WI38 (cell line): ENCODE results near the gene LYZL2.
"Not testable (repeated sequence)": the region's sequence is repeated elsewhere in the genome, so short reads cannot be mapped to it uniquely, and the experiment has no call there.

ENCODE experiments used
- H3K4me3 ChIP-seq: 2 replicates; pipeline ENCODE4 v1.5.1; 2011; ENCODE audit warnings: low read depth, mild to moderate bottlenecking, control low read depth, low read length
- CTCF ChIP-seq: IDR thresholded peaks from 2 replicates; pipeline ENCODE4 v1.5.1; 2012; ENCODE audit warnings: low read depth, mild to moderate bottlenecking, control low read depth, low read length

LYZL2 gene

GRCh38 chr10:30598105-30598776 is 31.3 kb downstream of the LYZL2 start:
- no peak overlapping the region for H3K4me3 ChIP-seq
- TF ChIP-seq CTCF = no peak

GRCh38 chr10:30597433-30597824 is 32.1 kb downstream of the LYZL2 start:
- not testable (repeated sequence) for H3K4me3 ChIP-seq

GRCh38 chr10:30596493-30597432 is 32.8 kb downstream of the LYZL2 start:
- H3K4me3 ChIP-seq = not testable (repeated sequence)

- TF ChIP-seq CTCF = no peak
- H3K4me3 ChIP-seq = no peak overlapping the region
Measured at GRCh38 chr10:30596013-30596412, 33.5 kb downstream of the LYZL2 start.

- TF ChIP-seq CTCF = no peak
- no peak overlapping the region for H3K4me3 ChIP-seq
Measured at GRCh38 chr10:30594077-30594476, 35.5 kb downstream of the LYZL2 start.

GRCh38 chr10:30592770-30593169 is 36.8 kb downstream of the LYZL2 start:
- not testable (repeated sequence) for H3K4me3 ChIP-seq

GRCh38 chr10:30591249-30591670 is 38.3 kb downstream of the LYZL2 start:
- TF ChIP-seq CTCF = peak; percentile 83

GRCh38 chr10:30589441-30589840 is 40.1 kb downstream of the LYZL2 start:
- no peak overlapping the region for H3K4me3 ChIP-seq
- TF ChIP-seq CTCF = no peak

More at GRCh38 chr10:30591249-30591670, 38.3 kb downstream of the LYZL2 start:
- H3K4me3 ChIP-seq = no peak overlapping the region

- no peak overlapping the region for H3K4me3 ChIP-seq
- no peak for TF ChIP-seq CTCF
Measured at GRCh38 chr10:30587522-30588031, 42.0 kb downstream of the LYZL2 start.
